Lower leg skin (tissue), 4 donors: ENCODE measurements around the gene AGRN. TPM values are rescaled to one million over a fixed set of nuclear protein-coding genes. Genes with fewer than 3 reads are reported as not detected.

Experiments used
- DNase-seq, 2 donors: peaks; one replicate each; pipeline ENCODE4 v3.0.0-alpha.2; 2019; ENCODE audit warnings: low spot score in 2 of 2
- H3K4me3 ChIP-seq: fragments of 200-600 bp; sonication (generic); 2 replicates; pipeline ENCODE4 v1.5.1; 2017; ENCODE audit warnings: mild to moderate bottlenecking, low read depth; ENCODE audit not compliant: poor library complexity, severe bottlenecking
- CTCF ChIP-seq, 3 donors: fragments of 450-650 bp; IDR thresholded peaks; one replicate each; pipeline ENCODE4 v1.5.1; 2016; ENCODE audit warnings: antibody characterized with exemption in 3 of 3, mild to moderate bottlenecking in 3 of 3, moderate library complexity in 2 of 3
- POLR2A ChIP-seq, 2 donors: fragments of 450-650 bp; IDR thresholded peaks; one replicate each; pipeline ENCODE4 v1.6.1; 2016 to 2017; ENCODE audit warnings: antibody characterized with exemption in 2 of 2, mild to moderate bottlenecking in 1 of 2, moderate library complexity in 1 of 2
- WGBS, 2 donors: methylation state at CpG; one replicate each; pipeline ENCODE4 v1.1.5; 2018; 5-methylcytosine and 5-hydroxymethylcytosine counted together
- intact Hi-C: fragments of 100-400 bp; cut with DNase I; formaldehyde crosslinking; loops from one replicate; pipeline ENCODE4 v1.15.0; 2023; ENCODE audit warnings: low total_unique reads
- total RNA-seq, 4 donors: library from RNA; depleted of rRNA; stranded (reverse); fragments of >200 nt; gene quantifications; one replicate each; pipeline ENCODE4 v1.1.0, GENCODE V29; 2016

Gene AGRN
- total RNA-seq, 4 donors from 2014 or later: 36.9 to 55.8 (median 54.6) TPM

GRCh38 chr1:1040004-1040991 lies 20.4 kb downstream of the AGRN start:
- TF ChIP-seq POLR2A (IDR thresholded peaks at IDR 0.05) (no peak), CTCF (IDR thresholded peaks at IDR 0.05) (no peak)
- intact Hi-C loops: no loop called here
- H3K4me3 ChIP-seq: no peak overlapping the region
- 10 to 17% methylated on average over 51 to 78 of the region's 99 CpGs for WGBS, 2 donors
- no peak for DNase-seq

- no peak for DNase-seq
- no peak overlapping the region for H3K4me3 ChIP-seq
- WGBS, 2 donors: 73 to 82% methylated on average over 22 to 31 of the region's 60 CpGs
- TF ChIP-seq CTCF (IDR thresholded peaks at IDR 0.05): no peak
- TF ChIP-seq POLR2A (IDR thresholded peaks at IDR 0.05): no peak
- intact Hi-C loops: no loop called here
Measured at GRCh38 chr1:1041092-1041523, 21.2 kb downstream of the AGRN start.

- 92% methylated on average over 24 to 25 of the region's 25 CpGs for WGBS, 2 donors
- DNase-seq: no peak
- H3K4me3 ChIP-seq: no peak overlapping the region
- intact Hi-C loops: no loop called here
- no peak for TF ChIP-seq POLR2A (IDR thresholded peaks at IDR 0.05)
- TF ChIP-seq CTCF (IDR thresholded peaks at IDR 0.05): no peak
Measured at GRCh38 chr1:1041873-1042272, 22.0 kb downstream of the AGRN start.

GRCh38 chr1:1042835-1043234 lies 22.9 kb downstream of the AGRN start:
- DNase-seq: no peak
- intact Hi-C loops: no loop called here
- WGBS, 2 donors: 83 to 87% methylated on average over 10 of the region's 10 CpGs
- TF ChIP-seq CTCF (IDR thresholded peaks at IDR 0.05): no peak
- H3K4me3 ChIP-seq: no peak overlapping the region

- 93 to 95% methylated on average over 14 to 15 of the region's 27 CpGs for WGBS, 2 donors
- TF ChIP-seq CTCF (IDR thresholded peaks at IDR 0.05) (no peak), POLR2A (IDR thresholded peaks at IDR 0.05) (no peak)
- intact Hi-C loops: no loop called here
- no peak overlapping the region for H3K4me3 ChIP-seq
- no peak for DNase-seq
Measured at GRCh38 chr1:1043411-1043810, 23.5 kb downstream of the AGRN start.
